GM19452 (cell line): Measurements from ENCODE around the gene LYRM9.
"Not testable (repeated sequence)": the region's sequence is repeated elsewhere in the genome, so short reads cannot be mapped to it uniquely, and the experiment has no call there.

Experiments
- ATAC-seq: cut with Tn5 transposase; IDR thresholded peaks from one replicate; pipeline ENCODE4 v1.9.1; 2021; ENCODE audit not compliant: unreplicated experiment

LYRM9 gene

GRCh38 chr17:27892866-27893769 is at the start of gene LYRM9:
Gene LYRM9, minus strand, starts transcription at chr17:27893365. Its CDS starts 10,671 bp downstream, at chr17:27882694.
- peak; percentile 94 for ATAC-seq

- no peak for ATAC-seq
These were observed 47.6 kb upstream of the LYRM9 start for GRCh38 chr17:27940503-27941428.

- peak; percentile 67 for ATAC-seq
These were observed 46.6 kb upstream of the LYRM9 start for GRCh38 chr17:27939474-27940465.

DNA sequence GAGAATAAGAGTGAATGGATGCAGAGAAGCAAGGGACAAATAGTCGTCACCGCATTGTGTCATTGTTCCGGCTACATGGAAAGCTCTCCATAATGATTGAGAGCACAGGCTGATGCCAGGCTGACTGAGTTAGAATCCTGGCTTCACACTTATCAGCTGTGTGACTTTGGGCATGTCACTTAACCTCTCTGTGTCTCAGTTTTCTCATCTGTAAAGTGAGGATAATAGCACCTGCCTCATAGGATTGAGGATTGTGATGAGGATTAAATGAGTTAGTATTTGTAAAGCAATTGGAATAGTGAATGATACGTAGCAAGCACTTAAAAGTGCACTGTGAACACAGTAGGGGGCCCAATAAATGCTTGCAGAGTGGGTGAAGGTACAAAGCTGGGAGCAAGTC is 45.7 kb upstream of the LYRM9 start:
- ATAC-seq, result no peak

GRCh38 chr17:27938241-27938640 is 45.1 kb upstream of the LYRM9 start:
- no peak for ATAC-seq

GRCh38 chr17:27937025-27937546 is 43.9 kb upstream of the LYRM9 start:
- ATAC-seq, result no peak

DNA sequence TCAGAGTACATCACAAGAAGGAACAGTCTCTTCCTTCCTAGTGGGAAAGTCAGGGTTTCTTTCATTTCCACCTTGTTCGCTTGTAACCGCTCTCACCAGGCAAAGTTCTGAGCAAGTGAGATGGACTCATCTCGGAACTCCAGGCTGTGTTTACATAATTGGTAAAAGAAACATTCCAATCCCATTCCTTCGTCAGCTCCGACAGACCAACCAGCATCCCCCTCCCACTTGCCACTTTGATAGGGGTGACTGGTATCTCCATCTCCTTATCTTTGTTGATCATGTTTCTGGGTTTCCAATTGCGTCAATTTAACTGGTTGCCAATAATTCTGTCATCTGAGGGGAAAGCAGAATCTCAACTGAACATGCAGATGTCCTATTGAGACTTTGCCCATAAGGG is 36.8 kb upstream of the LYRM9 start:
- no peak for ATAC-seq

GRCh38 chr17:27928587-27928986 is 35.4 kb upstream of the LYRM9 start:
- ATAC-seq, result no peak

- no peak for ATAC-seq
These were observed 34.6 kb upstream of the LYRM9 start for GRCh38 chr17:27927781-27928180.

DNA sequence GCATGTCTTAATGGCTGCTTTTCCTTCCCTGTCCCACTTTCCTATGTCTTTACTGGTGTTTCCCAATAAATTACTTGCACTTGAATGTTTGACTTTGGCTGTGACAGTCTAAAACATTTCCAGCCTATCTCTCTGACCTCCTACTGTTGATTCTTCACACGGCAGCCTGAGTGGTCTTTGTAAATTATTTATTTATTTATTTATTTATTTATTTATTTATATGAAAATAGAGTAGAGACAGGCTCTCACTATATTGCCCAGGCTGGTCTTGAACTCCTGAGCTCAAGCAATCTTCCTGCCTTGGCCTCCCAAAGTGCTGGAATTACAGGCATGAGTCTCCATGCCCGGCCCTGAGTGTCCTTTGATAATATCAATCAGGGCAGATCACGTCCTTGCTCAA is 28.4 kb upstream of the LYRM9 start:
- no peak for ATAC-seq

- no peak for ATAC-seq
These were observed 27.9 kb upstream of the LYRM9 start for GRCh38 chr17:27921077-27921476.

- no peak for ATAC-seq
These were observed 27.4 kb upstream of the LYRM9 start for GRCh38 chr17:27920569-27920968.

DNA sequence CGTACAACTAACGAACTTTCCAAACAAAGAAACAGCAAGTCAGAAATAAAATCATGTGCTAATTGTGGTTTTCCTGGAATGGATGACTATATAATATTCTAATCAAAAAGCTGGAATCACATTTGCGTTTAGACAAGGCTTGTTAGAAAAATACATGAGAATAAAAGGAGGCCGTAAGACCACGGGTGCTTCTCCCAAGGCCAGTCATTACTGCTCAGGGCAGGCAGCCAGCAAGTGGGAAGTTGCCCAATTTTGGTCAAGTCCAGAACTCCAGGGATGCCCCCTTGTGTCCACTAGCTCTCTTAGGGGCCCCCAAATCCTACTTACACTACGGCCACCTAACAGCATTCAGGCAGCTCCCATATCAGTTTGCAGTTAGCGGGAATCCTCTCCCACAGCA is 25.9 kb upstream of the LYRM9 start:
- no peak for ATAC-seq

DNA sequence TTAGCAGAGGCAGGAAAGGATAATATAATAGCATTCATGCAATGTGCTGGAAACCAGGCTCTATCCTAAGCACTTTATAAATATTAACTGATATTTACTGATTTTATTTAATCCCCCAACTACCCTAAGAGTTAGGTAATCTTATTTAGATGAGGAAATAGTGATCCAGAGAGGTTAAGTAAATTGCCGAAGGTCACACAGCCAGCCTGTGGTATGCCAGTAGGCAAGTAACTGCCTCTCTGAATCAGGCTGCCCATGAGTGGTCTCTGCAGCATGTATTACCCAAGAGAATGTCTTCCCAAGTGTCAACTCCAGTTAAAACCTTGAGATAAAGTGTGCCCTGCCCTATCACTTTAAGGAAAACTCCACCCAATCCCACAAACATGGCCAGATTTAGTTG is 25.3 kb upstream of the LYRM9 start:
- ATAC-seq, result no peak

DNA sequence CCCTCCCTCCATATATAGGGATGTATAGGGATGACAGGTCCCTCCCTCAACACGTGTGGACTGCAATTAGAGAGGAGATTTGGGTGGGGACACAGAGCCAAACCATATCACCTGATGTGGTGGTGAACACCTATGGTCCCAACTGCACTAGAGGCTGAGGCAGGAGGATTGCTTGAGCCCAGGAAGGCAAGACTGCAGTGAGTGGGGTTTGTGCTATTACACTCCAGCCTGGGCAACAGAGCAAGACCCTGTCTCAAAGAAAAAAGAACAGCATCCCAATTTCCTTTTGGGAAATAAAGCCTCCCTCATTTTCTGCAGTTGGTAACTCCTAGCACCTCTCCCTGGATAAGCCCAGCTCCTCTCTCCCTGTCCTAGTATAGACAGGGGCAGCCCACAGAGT is 23.8 kb upstream of the LYRM9 start:
- ATAC-seq, result no peak

DNA sequence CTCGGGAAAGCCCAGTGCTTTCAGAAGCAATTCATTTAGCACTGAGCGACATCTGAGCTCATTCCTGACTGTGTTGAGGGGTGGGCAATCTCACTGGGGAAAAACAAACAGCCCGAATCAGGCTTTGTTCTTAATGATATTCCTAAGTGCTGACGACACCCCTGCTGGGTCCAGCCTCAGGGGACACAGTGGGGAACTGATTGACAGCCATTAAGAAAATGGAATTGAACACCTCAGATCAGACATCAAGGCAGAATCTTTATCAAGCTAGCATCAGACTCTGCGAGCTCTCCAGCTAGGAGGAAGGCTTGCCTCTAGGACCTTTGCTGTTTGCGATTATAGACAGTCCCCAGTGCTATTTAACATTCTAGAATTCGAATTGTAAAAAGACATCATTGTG is 22.5 kb upstream of the LYRM9 start:
- no peak for ATAC-seq

- ATAC-seq, result no peak
These were observed 21.2 kb upstream of the LYRM9 start for GRCh38 chr17:27914382-27914781.

DNA sequence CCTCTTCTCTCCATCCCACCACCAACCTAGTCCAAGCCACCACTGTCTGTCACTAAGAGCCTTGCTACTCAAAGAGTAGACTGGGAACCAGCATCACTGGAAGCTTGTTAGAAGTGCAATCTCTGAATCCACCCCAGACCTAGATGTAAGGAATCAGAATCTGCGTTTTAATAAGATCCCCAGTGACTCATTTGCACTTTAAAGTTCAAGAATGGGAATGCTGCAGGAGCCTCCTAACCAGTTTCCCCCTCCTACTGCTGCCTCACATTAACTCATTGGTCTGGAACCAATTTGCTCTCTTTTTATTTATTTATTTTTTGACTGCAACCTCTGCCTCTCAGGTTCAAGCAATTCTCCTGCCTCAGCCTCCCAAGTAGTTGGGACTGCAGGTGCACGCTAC is 19.8 kb upstream of the LYRM9 start:
- ATAC-seq, result no peak

- ATAC-seq, result not testable (repeated sequence)
These were observed 19.1 kb upstream of the LYRM9 start for GRCh38 chr17:27912299-27912698.

DNA sequence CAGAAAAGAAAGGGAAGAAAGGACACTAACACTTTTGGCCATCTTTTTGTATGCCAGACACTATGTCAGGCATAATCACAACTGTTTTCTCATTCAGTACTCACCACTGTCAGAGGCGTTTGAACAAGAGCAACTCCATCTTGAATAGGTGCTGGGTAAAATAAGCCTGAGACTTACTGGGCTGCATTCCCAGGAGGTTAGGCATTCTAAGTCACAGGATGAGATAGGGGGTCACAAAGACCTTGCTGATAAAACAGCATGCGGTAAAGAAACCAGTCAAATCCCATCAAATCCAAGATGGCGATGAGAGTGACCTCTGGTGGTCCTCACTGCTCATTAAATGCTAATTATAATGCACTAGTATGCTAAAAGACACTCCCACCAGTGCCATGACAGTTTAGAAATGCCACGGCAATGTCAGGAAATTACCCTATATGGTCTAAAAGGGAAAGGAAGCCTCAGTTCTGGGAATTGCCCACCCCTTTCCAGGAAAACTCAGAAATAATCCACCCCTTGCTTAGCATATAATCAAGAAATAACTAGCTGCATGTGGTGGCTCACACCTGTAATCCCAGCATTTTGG is 14.9 kb upstream of the LYRM9 start:
- no peak for ATAC-seq
